Osteocyte (in vitro differentiated cells): Measurements from ENCODE around the gene CMTM6. TPM values are rescaled to one million over a fixed set of nuclear protein-coding genes. Genes with fewer than 3 reads are reported as not detected.
"Not testable (repeated sequence)": the region's sequence is repeated elsewhere in the genome, so short reads cannot be mapped to it uniquely, and the experiment has no call there.

Experiments
- DNase-seq: peaks from one replicate; pipeline ENCODE4 v3.0.0; 2021; ENCODE audit warnings: mixed read lengths; ENCODE audit not compliant: unreplicated experiment; ENCODE audit errors: extremely low spot score
- H3K27ac Mint-ChIP-seq: one replicate; pipeline ENCODE4 v1.8.0; 2021; ENCODE audit warnings: mild to moderate bottlenecking, mixed read lengths; ENCODE audit not compliant: unreplicated experiment
- H3K27me3 Mint-ChIP-seq: one replicate; pipeline ENCODE4 v1.8.0; 2021; ENCODE audit warnings: mixed read lengths; ENCODE audit not compliant: unreplicated experiment
- H3K36me3 Mint-ChIP-seq: one replicate; pipeline ENCODE4 v1.8.0; 2021; ENCODE audit warnings: mixed read lengths; ENCODE audit not compliant: unreplicated experiment
- H3K4me1 Mint-ChIP-seq: one replicate; pipeline ENCODE4 v1.8.0; 2021; ENCODE audit warnings: mixed read lengths; ENCODE audit not compliant: unreplicated experiment
- H3K4me3 Mint-ChIP-seq: one replicate; pipeline ENCODE4 v1.8.0; 2021; ENCODE audit warnings: mild to moderate bottlenecking, moderate library complexity, mixed read lengths; ENCODE audit not compliant: unreplicated experiment
- H3K9me3 Mint-ChIP-seq: one replicate; pipeline ENCODE4 v1.8.0; 2021; ENCODE audit warnings: mixed read lengths; ENCODE audit not compliant: unreplicated experiment
- total RNA-seq: library from RNA; stranded (reverse); gene quantifications from 2 replicates; pipeline ENCODE4 v1.2.1, GENCODE V29; 2021
- TF ChIP-seq, protein P1 (sequence below): fragments of 200-600 bp; sonication (generic); IDR thresholded peaks from 2 replicates; pipeline ENCODE4 v1.5.0; 2021; ENCODE audit warnings: antibody characterized with exemption, mild to moderate bottlenecking, moderate library complexity

CMTM6 gene
- total RNA-seq, 1 donor from 2014 or later, result 60.4 TPM

DNA sequence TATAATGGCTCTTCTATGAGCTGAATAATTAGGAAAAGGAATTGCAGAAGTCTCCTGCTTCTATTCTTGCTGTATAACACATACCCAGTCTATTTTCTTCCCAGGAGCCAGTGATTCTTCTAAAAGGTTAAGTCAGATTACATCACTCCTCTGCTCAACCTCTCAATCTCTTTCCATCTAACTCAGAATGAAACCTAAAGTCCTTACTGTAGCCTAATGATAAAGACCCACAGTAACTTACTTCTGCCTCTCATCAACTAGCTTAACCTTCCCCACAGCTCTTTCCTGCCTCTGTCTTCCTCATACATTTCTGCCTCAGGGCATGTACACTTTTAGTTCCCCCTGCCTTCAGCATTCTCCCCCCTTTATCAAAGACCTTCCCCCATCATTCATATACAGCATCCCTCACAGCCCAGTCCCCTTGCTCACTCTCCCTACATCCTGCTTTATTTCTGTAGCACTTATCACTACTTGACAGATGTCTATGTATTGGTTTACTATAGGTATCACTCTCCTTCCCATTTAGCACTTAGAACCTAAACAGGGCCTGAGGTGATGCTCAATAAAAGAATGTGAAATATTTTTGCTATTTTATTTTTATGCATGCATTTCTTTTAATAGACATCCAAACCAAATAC lies 28.5 kb upstream of the CMTM6 start:
- H3K4me3 Mint-ChIP-seq, result no peak overlapping the region
- no peak for DNase-seq
- no peaks in the 10 kb centered on the region for H3K27me3 Mint-ChIP-seq
- H3K36me3 Mint-ChIP-seq, result peaks cover 54% of the 10 kb centered on the region
- peaks cover 13% of the 10 kb centered on the region for H3K4me1 Mint-ChIP-seq
- TF ChIP-seq, protein P1, sequence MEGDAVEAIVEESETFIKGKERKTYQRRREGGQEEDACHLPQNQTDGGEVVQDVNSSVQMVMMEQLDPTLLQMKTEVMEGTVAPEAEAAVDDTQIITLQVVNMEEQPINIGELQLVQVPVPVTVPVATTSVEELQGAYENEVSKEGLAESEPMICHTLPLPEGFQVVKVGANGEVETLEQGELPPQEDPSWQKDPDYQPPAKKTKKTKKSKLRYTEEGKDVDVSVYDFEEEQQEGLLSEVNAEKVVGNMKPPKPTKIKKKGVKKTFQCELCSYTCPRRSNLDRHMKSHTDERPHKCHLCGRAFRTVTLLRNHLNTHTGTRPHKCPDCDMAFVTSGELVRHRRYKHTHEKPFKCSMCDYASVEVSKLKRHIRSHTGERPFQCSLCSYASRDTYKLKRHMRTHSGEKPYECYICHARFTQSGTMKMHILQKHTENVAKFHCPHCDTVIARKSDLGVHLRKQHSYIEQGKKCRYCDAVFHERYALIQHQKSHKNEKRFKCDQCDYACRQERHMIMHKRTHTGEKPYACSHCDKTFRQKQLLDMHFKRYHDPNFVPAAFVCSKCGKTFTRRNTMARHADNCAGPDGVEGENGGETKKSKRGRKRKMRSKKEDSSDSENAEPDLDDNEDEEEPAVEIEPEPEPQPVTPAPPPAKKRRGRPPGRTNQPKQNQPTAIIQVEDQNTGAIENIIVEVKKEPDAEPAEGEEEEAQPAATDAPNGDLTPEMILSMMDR, result no peak
- no peaks in the 10 kb centered on the region for H3K9me3 Mint-ChIP-seq
- no peak overlapping the region for H3K27ac Mint-ChIP-seq

DNA sequence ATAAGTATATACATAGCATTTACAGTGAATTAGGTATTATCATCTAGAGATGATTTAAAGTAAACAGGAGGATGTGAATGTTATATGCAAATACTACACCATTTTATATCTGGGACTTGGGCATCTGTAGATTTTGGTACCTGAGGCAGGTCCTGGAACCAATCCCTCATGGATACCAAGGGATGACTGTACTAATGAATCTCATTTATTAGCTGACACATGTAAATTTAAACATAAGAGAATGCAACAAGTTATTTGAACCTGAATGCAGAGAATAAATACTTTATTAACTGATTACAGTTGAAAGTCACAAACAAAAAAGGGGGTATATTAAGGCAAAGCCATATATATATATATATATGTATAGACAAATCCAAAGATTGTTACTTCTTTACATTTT lies 23.1 kb upstream of the CMTM6 start:
- no peak for DNase-seq
- peaks cover 36% of the 10 kb centered on the region for H3K36me3 Mint-ChIP-seq
- no peak overlapping the region for H3K4me3 Mint-ChIP-seq
- no peaks in the 10 kb centered on the region for H3K27me3 Mint-ChIP-seq
- TF ChIP-seq, protein P1, result no peak
- no peak overlapping the region for H3K27ac Mint-ChIP-seq
- no peaks in the 10 kb centered on the region for H3K4me1 Mint-ChIP-seq
- no peaks in the 10 kb centered on the region for H3K9me3 Mint-ChIP-seq

DNA sequence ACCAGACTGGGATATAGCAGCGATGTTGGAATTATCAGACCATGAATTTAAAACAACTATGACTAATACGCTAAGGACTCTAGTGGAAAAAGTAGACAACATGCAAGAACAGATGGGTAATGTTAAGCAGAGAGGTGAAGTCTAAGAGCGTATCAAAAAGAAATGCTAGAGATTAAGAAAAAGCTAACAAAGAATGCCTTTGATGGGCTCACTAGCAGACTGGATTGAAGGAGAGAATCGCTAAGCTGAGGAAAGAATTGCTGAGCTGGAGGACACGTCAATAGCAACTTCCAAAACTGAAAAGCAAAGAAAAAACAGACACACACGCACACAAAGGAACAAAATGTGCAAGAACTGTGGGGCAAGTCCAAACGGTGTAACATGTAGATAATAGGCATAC lies 20.0 kb upstream of the CMTM6 start:
- Mint-ChIP-seq H3K27me3 (no peaks in the 10 kb centered on the region), H3K9me3 (no peaks in the 10 kb centered on the region), H3K4me3 (no peak overlapping the region), H3K36me3 (peaks cover 27% of the 10 kb centered on the region), H3K27ac (no peak overlapping the region), H3K4me1 (no peaks in the 10 kb centered on the region)
- TF ChIP-seq, protein P1, result no peak
- no peak for DNase-seq

DNA sequence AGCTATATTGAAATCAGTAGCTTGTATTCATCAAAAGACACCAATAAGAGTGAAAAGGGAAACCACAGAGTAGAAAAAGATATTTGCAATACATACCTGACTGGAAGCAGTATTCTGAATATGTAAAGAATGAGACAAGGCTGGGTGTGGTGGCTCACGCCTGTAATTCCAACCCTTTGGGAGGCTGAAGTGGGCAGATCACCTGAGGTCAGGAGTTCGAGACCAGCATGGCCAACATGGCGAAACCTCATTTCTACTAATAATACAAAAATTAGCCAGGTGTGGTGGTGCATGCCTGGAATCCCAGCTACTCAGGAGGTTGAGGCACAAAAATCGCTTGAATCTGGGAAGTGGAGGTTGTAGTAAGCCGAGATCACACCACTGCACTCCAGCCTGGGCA lies 16.3 kb upstream of the CMTM6 start:
- DNase-seq, H3K4me3 Mint-ChIP-seq, H3K4me1 Mint-ChIP-seq, H3K27ac Mint-ChIP-seq, H3K27me3 Mint-ChIP-seq, H3K9me3 Mint-ChIP-seq: not testable (repeated sequence)
- H3K36me3 Mint-ChIP-seq, result peaks cover 17% of the 10 kb centered on the region

DNA sequence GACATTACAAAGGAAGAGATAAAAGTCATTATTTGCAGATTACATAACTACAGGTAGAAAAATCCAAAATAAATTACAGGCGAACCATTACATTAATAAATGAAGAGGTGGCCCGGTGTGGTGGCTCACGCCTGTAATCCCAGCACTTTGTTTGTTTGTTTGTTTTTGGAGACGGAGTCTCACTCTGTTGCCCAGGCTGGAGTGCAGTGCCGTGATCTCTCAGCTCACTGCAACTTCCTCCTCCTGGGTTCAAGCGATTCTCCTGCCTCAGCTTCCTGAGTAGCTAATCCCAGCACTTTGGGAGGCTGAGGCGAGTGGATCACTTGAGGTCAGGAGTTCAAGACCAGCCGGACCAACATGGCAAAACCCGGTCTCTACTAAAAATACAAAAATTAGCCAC lies 14.1 kb upstream of the CMTM6 start:
- not testable (repeated sequence) for H3K27me3 Mint-ChIP-seq, H3K4me1 Mint-ChIP-seq, H3K4me3 Mint-ChIP-seq, H3K27ac Mint-ChIP-seq, H3K9me3 Mint-ChIP-seq, DNase-seq
- H3K36me3 Mint-ChIP-seq, result peaks cover 13% of the 10 kb centered on the region

DNA sequence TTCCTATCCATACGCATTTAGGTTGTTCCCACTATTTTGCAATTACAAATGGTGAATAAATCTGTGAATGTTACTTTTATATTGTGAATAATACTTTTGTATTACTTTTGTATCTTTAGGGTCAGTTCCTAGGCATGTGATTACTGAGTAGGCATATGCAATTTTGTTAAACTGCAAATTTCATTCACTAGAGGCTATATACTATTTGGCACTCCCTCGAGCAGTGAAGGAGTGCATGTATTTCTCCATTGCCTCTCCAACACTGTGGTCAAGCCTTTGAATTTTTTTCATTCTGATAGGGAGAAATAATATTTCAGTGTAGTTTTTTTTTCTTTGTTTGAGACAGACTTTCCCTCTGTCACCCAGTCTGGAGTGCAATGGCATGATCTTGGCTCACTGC lies 8.4 kb upstream of the CMTM6 start:
- Mint-ChIP-seq H3K36me3 (peaks cover 4% of the 10 kb centered on the region), H3K4me3 (no peak overlapping the region), H3K4me1 (peaks cover 8% of the 10 kb centered on the region), H3K27me3 (no peaks in the 10 kb centered on the region), H3K27ac (no peak overlapping the region), H3K9me3 (no peaks in the 10 kb centered on the region)
- TF ChIP-seq, protein P1, result no peak
- no peak for DNase-seq
